Activated T-cell treated with anti-CD3 and anti-CD28 coated beads, Interleukin-2, amount 50 U/mL, for 24 hours (primary cell): Measurements from ENCODE around the gene DCTN2.
"Not testable (repeated sequence)": the region's sequence is repeated elsewhere in the genome, so short reads cannot be mapped to it uniquely, and the experiment has no call there.

Experiments
- DNase-seq: peaks from one replicate; pipeline ENCODE4 v3.0.0-alpha.2; 2020
- H3K27ac Mint-ChIP-seq: 2 replicates; pipeline ENCODE4 v1.8.0; 2020; ENCODE audit warnings: mild to moderate bottlenecking, mixed read lengths
- H3K27me3 Mint-ChIP-seq: 2 replicates; pipeline ENCODE4 v1.8.0; 2020; ENCODE audit warnings: mixed read lengths
- H3K36me3 Mint-ChIP-seq: 2 replicates; pipeline ENCODE4 v1.8.0; 2020; ENCODE audit warnings: low read depth, mixed read lengths
- H3K4me1 Mint-ChIP-seq: 2 replicates; pipeline ENCODE4 v1.8.0; 2020; ENCODE audit warnings: low read depth, mixed read lengths
- H3K4me3 Mint-ChIP-seq: 2 replicates; pipeline ENCODE4 v1.8.0; 2020; ENCODE audit warnings: mild to moderate bottlenecking, moderate library complexity, mixed read lengths
- H3K9me3 Mint-ChIP-seq: 2 replicates; pipeline ENCODE4 v1.8.0; 2020; ENCODE audit warnings: mixed read lengths

Gene DCTN2

DNA sequence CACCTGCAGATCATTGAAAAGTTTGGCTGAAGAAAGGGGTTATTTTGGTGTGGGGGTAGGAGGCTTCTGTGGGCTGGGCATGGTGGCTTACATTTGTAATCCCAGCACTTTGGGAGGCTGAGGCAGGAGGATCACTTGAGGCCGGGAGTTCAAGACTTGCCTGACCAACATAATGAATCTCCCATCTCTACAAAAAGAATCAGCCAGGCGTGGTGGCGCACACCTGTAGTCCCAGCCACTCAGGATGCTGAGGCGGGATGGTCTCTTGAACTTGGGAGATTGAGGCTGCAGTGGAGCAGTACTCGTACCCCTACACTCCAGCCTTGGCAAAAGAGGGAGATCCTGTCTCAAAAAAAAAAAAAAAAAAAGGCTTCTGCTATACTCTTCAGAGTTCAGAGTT, 33.7 kb downstream of the DCTN2 start:
- H3K9me3 Mint-ChIP-seq, result no peaks in the 10 kb centered on the region
- H3K4me3 Mint-ChIP-seq, result no peak overlapping the region
- H3K36me3 Mint-ChIP-seq, result peaks cover 95% of the 10 kb centered on the region
- peak overlapping the region; percentile 72 for H3K27ac Mint-ChIP-seq
- no peak for DNase-seq
- H3K4me1 Mint-ChIP-seq, result peaks cover 25% of the 10 kb centered on the region
- no peaks in the 10 kb centered on the region for H3K27me3 Mint-ChIP-seq

DNA sequence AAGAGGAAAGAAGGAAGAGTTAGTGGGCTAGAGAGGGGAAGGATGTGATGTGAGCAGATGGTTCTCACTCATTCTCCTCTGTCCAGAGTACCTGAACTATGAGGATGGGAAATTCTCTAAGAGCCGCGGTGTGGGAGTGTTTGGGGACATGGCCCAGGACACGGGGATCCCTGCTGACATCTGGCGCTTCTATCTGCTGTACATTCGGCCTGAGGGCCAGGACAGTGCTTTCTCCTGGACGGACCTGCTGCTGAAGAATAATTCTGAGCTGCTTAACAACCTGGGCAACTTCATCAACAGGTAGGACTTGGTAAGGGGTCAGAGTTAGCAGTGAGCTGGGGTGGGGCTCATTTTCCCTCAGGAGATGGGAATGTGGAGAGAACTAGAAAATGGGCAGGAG, 34.3 kb downstream of the DCTN2 start:
- Mint-ChIP-seq H3K27me3 (no peaks in the 10 kb centered on the region), H3K27ac (peak overlapping the region; percentile 72)

DNA sequence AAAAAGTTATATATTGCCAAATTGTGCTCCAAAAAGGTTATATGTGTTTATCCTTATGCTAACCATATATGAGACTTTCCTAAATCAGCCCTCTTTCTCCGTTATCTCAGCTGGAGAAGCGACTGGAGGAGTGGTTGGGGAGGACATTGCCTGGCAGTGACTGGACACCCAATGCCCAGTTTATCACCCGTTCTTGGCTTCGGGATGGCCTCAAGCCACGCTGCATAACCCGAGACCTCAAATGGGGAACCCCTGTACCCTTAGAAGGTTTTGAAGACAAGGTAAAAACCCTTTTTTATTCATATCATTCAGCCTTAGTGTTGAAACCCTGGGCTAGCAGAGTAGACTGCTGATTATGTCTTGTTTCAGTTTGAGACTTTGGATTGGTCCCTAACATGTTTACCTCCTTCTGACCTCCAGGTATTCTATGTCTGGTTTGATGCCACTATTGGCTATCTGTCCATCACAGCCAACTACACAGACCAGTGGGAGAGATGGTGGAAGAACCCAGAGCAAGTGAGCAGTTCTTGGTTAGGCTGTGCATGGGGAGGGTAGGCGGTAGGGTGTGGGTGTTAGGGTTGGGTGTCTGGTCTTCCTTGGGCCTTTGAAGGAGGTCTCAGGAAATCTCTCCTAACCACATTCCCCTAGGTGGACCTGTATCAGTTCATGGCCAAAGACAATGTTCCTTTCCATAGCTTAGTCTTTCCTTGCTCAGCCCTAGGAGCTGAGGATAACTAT, 35.2 kb downstream of the DCTN2 start:
- H3K4me1 Mint-ChIP-seq, result peaks cover 10% of the 10 kb centered on the region
- peak overlapping the region; percentile 72 for H3K27ac Mint-ChIP-seq
- peaks cover 85% of the 10 kb centered on the region for H3K36me3 Mint-ChIP-seq
- no peak overlapping the region for H3K4me3 Mint-ChIP-seq
- DNase-seq, result no peak
- H3K27me3 Mint-ChIP-seq, result no peaks in the 10 kb centered on the region
- no peaks in the 10 kb centered on the region for H3K9me3 Mint-ChIP-seq

More for the DNA sequence above, 34.3 kb downstream of the DCTN2 start:
- Mint-ChIP-seq H3K4me3 (no peak overlapping the region), H3K9me3 (no peaks in the 10 kb centered on the region), H3K36me3 (peaks cover 94% of the 10 kb centered on the region), H3K4me1 (peaks cover 19% of the 10 kb centered on the region)
- DNase-seq, result no peak

- H3K9me3 Mint-ChIP-seq, result no peaks in the 10 kb centered on the region
- DNase-seq, result no peak
- H3K36me3 Mint-ChIP-seq, result peaks cover 85% of the 10 kb centered on the region
- peaks cover 5% of the 10 kb centered on the region for H3K4me1 Mint-ChIP-seq
- no peak overlapping the region for H3K4me3 Mint-ChIP-seq
- H3K27ac Mint-ChIP-seq, result peak overlapping the region; percentile 72
- H3K27me3 Mint-ChIP-seq, result no peaks in the 10 kb centered on the region
Observed at GRCh38 chr12:57511161-57511560, 35.8 kb downstream of the DCTN2 start.

DNA sequence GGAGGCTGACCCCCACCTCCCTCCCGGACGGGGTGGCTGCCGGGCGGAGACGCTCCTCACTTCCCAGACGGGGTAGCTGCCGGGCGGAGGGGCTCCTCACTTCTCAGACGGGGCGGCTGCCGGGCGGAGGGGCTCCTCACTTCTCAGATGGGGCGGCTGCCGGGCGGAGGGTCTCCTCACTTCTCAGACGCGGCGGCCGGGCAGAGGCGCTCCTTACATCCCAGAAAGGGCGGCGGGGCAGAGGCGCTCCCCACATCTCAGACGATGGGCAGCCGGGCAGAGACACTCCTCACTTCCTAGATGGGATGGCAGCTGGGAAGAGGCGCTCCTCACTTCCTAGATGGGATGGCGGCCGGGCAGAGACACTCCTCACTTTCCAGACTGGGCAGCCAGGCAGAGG, 39.2 kb downstream of the DCTN2 start:
- H3K27ac Mint-ChIP-seq, H3K4me1 Mint-ChIP-seq, H3K27me3 Mint-ChIP-seq, DNase-seq, H3K9me3 Mint-ChIP-seq, H3K4me3 Mint-ChIP-seq: not testable (repeated sequence)
- peaks cover 86% of the 10 kb centered on the region for H3K36me3 Mint-ChIP-seq

GRCh38 chr12:57506541-57506940, 40.5 kb downstream of the DCTN2 start:
- DNase-seq, H3K4me1 Mint-ChIP-seq, H3K9me3 Mint-ChIP-seq, H3K27ac Mint-ChIP-seq, H3K4me3 Mint-ChIP-seq, H3K27me3 Mint-ChIP-seq: not testable (repeated sequence)
- H3K36me3 Mint-ChIP-seq, result peaks cover 86% of the 10 kb centered on the region

DNA sequence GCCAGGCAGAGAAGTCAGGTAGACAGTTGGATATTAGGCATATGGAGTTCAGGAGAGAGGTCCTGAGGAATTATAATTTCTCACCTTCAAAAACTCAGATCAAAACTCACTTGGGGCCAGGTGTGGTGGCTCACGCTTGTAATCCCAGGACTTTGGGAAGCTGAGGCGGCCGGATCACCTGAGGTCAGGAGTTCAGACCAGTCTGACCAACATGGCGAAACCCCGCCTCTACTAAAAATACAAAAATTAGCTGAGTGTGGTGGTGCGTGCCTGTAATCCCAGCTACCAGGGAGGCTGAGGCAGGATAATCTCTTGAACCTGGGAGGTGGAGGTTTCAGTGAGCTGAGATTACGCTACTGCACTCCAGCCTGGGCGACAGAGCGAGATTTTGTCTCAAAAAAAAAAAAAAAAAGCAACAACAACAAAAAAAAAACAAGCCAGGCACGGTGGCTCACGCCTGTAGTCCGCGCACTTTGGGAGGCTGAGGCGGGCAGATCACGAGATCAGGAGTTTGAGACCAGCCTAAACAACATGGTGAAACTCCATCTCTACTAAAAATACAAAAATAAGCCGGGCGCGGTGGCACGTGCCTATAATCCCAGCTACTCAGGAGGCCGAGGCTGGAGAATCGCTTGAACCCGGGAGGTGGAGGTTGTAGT, 44.6 kb downstream of the DCTN2 start:
- H3K9me3 Mint-ChIP-seq, H3K4me1 Mint-ChIP-seq, H3K27me3 Mint-ChIP-seq, DNase-seq, H3K4me3 Mint-ChIP-seq: not testable (repeated sequence)
- Mint-ChIP-seq H3K36me3 (peaks cover 91% of the 10 kb centered on the region), H3K27ac (peak overlapping the region; percentile 48)

- peaks cover 97% of the 10 kb centered on the region for H3K36me3 Mint-ChIP-seq
- no peaks in the 10 kb centered on the region for H3K9me3 Mint-ChIP-seq
- no peak overlapping the region for H3K4me3 Mint-ChIP-seq
- no peak for DNase-seq
- H3K27me3 Mint-ChIP-seq, result no peaks in the 10 kb centered on the region
- H3K27ac Mint-ChIP-seq, result no peak overlapping the region
- peaks cover 17% of the 10 kb centered on the region for H3K4me1 Mint-ChIP-seq
Observed at GRCh38 chr12:57500213-57500612, 46.8 kb downstream of the DCTN2 start.

DNA sequence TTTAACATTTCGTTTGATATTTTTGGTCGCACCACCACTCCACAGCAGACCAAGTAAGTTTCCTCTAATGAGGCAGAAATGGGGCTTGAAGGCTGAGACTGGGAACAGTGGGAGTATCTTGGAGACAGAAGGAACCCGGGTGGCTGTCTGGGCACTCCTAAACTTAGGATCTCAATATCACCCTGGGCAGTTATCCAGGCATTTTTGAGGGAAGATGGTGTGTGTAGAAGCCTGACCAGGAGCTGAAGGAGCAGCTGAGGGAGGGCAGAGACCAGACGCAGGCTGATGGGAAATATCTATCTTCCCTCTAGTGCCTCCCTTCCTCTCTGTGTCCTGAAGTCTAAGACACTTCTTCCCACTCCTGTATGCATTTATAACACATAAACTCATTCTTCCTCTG, 48.4 kb downstream of the DCTN2 start:
- H3K4me1 Mint-ChIP-seq, result peaks cover 15% of the 10 kb centered on the region
- no peak for DNase-seq
- H3K4me3 Mint-ChIP-seq, result no peak overlapping the region
- no peaks in the 10 kb centered on the region for H3K9me3 Mint-ChIP-seq
- no peaks in the 10 kb centered on the region for H3K27me3 Mint-ChIP-seq
- H3K27ac Mint-ChIP-seq, result peak overlapping the region; percentile 74
- H3K36me3 Mint-ChIP-seq, result peaks cover 90% of the 10 kb centered on the region

DNA sequence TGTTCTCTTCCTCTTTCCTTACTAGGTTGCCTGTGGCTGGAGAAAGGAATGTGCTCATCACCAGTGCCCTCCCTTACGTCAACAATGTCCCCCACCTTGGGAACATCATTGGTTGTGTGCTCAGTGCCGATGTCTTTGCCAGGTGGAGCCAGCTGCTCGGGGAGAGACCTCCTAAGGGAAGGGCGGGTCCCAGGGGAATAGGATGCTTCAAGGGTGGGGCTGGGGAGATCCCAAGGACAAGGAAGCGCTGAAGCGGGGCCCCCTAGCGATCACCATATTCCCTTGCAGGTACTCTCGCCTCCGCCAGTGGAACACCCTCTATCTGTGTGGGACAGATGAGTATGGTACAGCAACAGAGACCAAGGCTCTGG, 48.9 kb downstream of the DCTN2 start:
- Mint-ChIP-seq H3K4me1 (peaks cover 15% of the 10 kb centered on the region), H3K27ac (peak overlapping the region; percentile 74), H3K4me3 (no peak overlapping the region), H3K9me3 (no peaks in the 10 kb centered on the region), H3K36me3 (peaks cover 85% of the 10 kb centered on the region), H3K27me3 (no peaks in the 10 kb centered on the region)
- DNase-seq, result no peak

DNA sequence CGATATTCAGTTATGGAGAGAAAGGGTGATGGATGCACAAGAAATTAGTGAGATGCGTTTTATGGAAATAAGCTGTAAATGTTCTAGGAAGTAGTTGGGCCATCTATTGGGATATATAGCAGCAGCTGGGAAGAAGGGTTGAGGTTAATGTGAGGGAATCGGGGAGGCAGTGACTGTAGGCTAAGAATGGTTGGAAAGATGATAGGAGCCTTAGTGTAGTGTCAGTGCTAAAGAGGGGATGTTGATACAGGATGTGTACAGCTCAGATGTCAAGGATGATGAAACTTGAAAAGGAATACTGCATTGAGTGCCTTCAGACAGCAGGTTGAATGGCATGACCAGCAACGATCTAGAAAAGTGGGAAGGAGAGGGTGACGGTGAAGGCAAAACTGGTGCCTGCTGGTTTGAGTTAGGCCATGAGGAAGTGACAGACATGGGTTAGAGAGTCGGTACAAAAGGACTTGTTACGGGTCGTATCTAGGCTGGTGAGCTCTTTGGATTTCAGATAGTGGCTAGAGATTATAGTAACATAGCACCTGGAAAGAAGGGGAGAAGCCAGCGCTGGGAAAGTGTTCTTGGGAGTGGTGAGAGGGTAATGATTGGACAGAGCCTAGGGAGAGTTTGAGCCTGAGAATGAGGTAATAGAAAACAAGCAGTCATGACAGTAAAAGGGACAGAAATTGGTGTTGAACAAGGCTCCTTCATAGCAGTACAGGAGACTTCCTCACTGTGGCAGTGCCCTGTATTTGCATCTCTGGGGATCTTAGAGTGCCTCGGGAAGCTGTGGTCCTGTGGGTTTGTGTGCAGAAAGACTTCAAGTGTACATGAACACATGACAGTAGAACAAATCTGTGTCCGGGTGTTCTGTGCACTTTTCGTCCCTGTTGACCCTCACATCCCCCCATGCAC, 49.5 kb downstream of the DCTN2 start:
- no peaks in the 10 kb centered on the region for H3K27me3 Mint-ChIP-seq
- peaks cover 85% of the 10 kb centered on the region for H3K36me3 Mint-ChIP-seq
- H3K4me1 Mint-ChIP-seq, result peaks cover 20% of the 10 kb centered on the region
- no peak for DNase-seq
- no peak overlapping the region for H3K4me3 Mint-ChIP-seq
- no peaks in the 10 kb centered on the region for H3K9me3 Mint-ChIP-seq
- H3K27ac Mint-ChIP-seq, result peak overlapping the region; percentile 74

- Mint-ChIP-seq H3K4me3 (no peak overlapping the region), H3K27ac (peak overlapping the region; percentile 74), H3K9me3 (no peaks in the 10 kb centered on the region), H3K27me3 (no peaks in the 10 kb centered on the region), H3K36me3 (peaks cover 85% of the 10 kb centered on the region), H3K4me1 (peaks cover 20% of the 10 kb centered on the region)
- no peak for DNase-seq
Observed at GRCh38 chr12:57496822-57497221, 50.2 kb downstream of the DCTN2 start.

GRCh38 chr12:57495051-57495701, 51.8 kb downstream of the DCTN2 start:
- Mint-ChIP-seq H3K4me1 (peaks cover 26% of the 10 kb centered on the region), H3K36me3 (peaks cover 85% of the 10 kb centered on the region)
- not testable (repeated sequence) for DNase-seq, H3K9me3 Mint-ChIP-seq, H3K4me3 Mint-ChIP-seq, H3K27ac Mint-ChIP-seq, H3K27me3 Mint-ChIP-seq
